Uterus (tissue), 2 donors: ENCODE data around the gene PRSS8.

Experiments
- POLR2A ChIP-seq, 2 donors: fragments of 450-650 bp; IDR thresholded peaks; one replicate each; pipeline ENCODE4 v1.6.1; 2016; ENCODE audit warnings: antibody characterized with exemption in 2 of 2, mild to moderate bottlenecking in 1 of 2, moderate library complexity in 1 of 2
- TF ChIP-seq, protein P1 (sequence below), 4 experiments: fragments of 200-600 bp in 2 of 4; fragments of 450-650 bp in 2 of 4; sonication (generic) in 2 of 4; IDR thresholded peaks; one replicate each; pipeline ENCODE4 v1.5.1; 2016 to 2019; ENCODE audit warnings: antibody characterized with exemption in 4 of 4, mild to moderate bottlenecking in 2 of 4, moderate library complexity in 1 of 4

DNA sequence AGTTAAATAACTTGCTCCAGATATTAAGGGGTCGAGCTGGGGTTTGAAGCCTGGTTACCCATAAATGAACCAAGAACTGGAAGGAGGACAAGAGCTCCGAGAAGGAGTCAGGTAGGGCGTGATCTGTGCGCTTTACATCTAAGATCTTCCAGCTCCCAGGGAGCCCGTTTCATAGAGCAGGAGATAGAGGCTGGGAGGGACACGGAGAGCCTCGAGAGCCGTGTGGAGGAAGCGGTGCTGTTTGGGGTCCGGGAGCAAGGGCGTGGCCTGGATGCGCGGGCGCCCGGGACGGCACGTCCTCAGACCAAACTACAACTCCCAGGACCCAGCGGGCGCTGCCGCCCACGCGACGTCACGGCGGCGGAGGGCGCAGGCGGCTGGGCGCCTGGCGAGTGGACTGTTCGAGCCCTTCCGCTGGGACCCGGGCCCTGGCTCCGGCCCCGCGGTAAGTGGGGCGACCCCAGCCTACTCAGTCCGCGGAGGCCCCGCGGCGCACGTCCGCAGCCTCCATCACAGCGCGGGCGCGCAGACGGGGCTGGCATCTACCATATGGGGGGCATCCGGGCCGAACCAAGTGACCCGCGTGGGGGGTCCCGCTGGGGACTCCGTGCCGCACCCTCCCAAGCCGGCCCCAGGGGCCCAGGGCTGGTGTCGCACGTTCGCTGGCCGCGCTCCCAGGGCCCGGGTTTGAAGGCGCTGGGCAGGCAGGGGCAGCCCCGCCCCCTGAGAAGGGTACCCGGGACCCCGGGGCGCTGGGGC is 27.3 kb downstream of the PRSS8 start, which contains the start of gene BCKDK:
- TF ChIP-seq, protein P1, sequence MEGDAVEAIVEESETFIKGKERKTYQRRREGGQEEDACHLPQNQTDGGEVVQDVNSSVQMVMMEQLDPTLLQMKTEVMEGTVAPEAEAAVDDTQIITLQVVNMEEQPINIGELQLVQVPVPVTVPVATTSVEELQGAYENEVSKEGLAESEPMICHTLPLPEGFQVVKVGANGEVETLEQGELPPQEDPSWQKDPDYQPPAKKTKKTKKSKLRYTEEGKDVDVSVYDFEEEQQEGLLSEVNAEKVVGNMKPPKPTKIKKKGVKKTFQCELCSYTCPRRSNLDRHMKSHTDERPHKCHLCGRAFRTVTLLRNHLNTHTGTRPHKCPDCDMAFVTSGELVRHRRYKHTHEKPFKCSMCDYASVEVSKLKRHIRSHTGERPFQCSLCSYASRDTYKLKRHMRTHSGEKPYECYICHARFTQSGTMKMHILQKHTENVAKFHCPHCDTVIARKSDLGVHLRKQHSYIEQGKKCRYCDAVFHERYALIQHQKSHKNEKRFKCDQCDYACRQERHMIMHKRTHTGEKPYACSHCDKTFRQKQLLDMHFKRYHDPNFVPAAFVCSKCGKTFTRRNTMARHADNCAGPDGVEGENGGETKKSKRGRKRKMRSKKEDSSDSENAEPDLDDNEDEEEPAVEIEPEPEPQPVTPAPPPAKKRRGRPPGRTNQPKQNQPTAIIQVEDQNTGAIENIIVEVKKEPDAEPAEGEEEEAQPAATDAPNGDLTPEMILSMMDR (IDR thresholded peaks at IDR 0.05): no peak
- TF ChIP-seq POLR2A (IDR thresholded peaks at IDR 0.05): peak; percentile 20 to 69
